GM12872 (cell line): Measurements from ENCODE around the gene NFATC3.

Experiments used
- TF ChIP-seq, protein P1 (sequence below): IDR thresholded peaks from 3 replicates; pipeline ENCODE4 v1.5.1; 2011; ENCODE audit warnings: low read depth, mild to moderate bottlenecking, low read length, moderate library complexity; ENCODE audit not compliant: insufficient read depth

Gene NFATC3

DNA sequence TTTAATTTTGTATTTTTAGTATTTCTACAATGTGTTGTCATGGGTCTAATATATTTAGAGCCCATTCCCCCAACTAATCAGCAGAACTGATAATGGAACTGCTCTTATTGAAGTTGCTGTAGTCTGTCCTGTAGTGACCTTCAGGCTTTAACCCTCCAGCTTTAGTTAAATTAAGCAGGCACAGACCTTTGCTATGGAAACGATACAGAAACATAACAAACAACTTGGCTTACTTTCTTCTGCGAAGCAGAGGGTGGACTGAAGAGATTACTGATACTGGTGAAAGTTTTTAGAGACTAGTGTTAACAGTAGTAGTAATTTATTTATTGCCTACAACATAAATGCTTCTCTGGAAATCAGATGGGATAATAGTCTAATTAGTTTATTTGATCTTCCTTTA lies 61.4 kb downstream of the NFATC3 start:
- TF ChIP-seq, protein P1, sequence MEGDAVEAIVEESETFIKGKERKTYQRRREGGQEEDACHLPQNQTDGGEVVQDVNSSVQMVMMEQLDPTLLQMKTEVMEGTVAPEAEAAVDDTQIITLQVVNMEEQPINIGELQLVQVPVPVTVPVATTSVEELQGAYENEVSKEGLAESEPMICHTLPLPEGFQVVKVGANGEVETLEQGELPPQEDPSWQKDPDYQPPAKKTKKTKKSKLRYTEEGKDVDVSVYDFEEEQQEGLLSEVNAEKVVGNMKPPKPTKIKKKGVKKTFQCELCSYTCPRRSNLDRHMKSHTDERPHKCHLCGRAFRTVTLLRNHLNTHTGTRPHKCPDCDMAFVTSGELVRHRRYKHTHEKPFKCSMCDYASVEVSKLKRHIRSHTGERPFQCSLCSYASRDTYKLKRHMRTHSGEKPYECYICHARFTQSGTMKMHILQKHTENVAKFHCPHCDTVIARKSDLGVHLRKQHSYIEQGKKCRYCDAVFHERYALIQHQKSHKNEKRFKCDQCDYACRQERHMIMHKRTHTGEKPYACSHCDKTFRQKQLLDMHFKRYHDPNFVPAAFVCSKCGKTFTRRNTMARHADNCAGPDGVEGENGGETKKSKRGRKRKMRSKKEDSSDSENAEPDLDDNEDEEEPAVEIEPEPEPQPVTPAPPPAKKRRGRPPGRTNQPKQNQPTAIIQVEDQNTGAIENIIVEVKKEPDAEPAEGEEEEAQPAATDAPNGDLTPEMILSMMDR: no peak

DNA sequence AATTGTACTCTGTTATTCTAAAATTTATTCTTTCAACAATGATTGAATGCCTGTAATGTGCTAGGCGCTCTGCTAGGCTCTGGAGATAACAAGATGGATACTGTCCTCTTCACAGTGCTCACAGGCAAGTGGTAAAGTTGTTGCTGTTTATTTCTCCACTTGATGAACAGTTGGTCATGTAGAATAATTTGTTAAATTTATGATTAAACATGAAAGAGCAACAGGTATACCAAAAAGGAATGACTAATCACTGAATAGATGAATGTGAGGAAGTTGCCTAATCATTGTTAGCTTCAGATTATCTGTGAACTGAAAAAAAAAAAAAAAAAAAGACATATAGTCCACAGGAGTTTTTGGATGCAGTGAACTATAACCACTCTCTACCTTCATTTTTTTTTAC lies 62.3 kb downstream of the NFATC3 start:
- TF ChIP-seq, protein P1: no peak

- TF ChIP-seq, protein P1: no peak
Measured at GRCh38 chr16:68149596-68149995, 64.4 kb downstream of the NFATC3 start.

DNA sequence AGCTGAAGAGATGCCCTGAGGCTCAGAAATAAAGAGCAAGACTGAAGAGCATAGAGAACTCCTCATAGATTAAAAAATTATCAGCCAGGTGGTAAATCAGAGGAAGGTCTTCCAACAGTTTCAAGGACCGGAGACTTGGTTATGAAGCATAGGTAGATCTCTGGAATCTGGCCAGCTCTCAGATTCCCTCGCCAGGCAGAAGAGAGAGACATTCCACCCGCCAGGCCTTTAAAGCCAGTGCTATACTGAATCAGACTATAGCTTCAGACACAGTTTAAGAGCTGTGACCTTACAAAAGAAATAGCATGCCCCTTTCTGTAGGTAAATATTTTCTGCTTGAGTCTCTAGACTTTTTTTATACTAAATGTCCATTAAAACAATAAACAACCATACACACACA lies 70.3 kb downstream of the NFATC3 start:
- TF ChIP-seq, protein P1: no peak

DNA sequence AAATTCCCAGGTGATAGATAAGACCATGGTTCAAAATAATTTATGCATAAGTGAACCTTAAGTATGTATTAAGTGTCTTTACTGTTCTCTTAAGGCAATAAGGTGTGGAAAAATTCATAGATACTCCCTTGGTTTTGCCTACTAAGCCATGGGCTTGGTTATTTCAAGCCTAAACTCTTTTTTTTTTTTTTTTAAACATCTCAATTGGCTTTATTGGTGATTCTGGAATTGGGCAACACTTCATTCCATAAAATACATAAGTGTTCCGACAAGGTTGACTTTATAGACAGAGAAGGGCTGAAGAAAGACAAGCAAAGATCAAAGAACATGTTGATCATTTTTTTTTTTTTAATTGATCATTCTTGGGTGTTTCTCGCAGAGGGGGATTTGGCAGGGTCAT lies 77.2 kb downstream of the NFATC3 start:
- TF ChIP-seq, protein P1: no peak

DNA sequence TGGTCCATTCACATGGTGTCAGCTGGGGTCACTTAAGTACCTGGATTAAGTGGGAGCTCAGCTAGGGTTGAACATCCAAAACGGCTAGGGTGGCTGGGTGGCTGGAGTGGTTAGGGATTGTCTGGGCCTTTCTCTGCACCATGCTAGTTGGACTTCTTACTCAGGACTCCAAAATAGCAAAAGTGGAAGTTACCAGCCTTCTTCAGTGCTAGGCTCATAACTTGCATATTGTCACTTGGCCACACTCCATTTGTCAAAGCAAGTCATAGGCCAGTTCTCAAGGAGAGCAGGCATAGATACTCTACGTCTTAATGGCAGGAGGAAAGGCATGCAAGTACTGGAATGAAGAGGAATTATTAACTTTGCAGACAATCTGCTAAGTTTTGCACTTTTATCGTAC lies 81.1 kb downstream of the NFATC3 start:
- TF ChIP-seq, protein P1: no peak

- TF ChIP-seq, protein P1: no peak
Measured at GRCh38 chr16:68179196-68179795, 94.1 kb downstream of the NFATC3 start.
